Measurements from ENCODE around the gene RFTN1. TPM values are rescaled to one million over a fixed set of nuclear protein-coding genes. Genes with fewer than 3 reads are reported as not detected.

Gene RFTN1
- total and polyA plus RNA-seq, 12 donors: 8.3 to 35.7 (median 17.4) TPM

DNA sequence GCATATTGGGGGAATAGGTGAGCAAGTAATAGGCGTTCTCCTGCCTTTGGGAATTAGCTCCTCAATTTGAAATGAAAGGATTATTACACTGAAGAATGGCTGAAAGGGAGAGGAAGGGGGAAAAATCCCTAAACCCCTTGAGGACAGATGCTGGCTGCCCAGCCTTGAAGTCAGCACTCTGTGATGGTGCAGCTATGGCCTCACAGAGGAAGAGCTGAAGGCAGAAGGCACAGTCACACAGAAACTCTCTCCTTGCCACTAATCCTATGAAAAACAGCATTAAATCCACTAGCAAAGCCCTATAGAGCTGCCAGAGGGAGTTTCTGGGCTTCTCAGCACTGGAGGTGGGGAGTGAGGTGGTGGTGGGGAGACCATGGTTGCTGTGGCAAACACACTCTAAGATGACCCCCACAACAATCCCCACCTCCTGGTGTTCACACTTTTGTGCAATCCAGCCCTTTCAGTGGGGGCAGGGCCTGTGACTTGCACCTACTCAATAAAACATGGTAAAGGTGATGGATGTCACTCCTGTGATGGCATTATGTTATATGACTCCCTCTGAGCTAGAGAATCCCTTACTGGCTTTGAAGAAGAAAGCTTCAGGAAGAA lies 101.2 kb downstream of the RFTN1 start:
- no peak overlapping the region for H3K27ac ChIP-seq
- no peaks in the 10 kb centered on the region for H3K9me3 ChIP-seq (replicated peaks in 1 of 3)
- no peaks in the 10 kb centered on the region for H3K4me1 ChIP-seq (replicated peaks in 1 of 2)
- intact Hi-C loops (cut with DNase I): no loop called here
- H3K4me3 ChIP-seq: no peak overlapping the region
- no peaks in the 10 kb centered on the region for H3K36me3 ChIP-seq (replicated peaks in 1 of 2)
- TF ChIP-seq POLR2A (IDR thresholded peaks at IDR 0.05): no peak
- no peak for TF ChIP-seq CTCF (IDR thresholded peaks at IDR 0.05)
- H3K27me3 ChIP-seq: no peaks in the 10 kb centered on the region
- DNase-seq: no peak
- WGBS, 4 donors: 70 to 90% (median 87%) methylated on average over 1 of the region's 1 CpG

DNA sequence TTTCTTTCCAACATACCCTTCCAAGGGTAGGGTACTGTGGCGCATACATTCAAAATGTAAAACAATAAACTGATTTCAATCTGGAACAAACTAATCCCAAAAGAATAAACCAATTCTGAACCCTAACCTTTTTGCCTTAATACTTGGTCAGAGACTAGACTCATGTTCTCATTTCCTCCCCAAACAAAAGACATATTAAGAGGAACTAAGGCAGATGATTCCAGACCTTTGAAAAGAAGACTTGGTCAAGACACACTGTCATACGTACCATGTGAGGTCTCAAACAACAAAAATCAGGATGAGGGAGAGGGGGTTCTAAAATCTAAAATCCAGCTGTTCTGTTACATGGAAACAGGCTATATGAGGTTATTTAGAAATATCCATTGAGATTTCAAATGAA lies 102.1 kb downstream of the RFTN1 start:
- WGBS, 4 donors: 68 to 77% (median 75%) methylated on average over 2 of the region's 2 CpGs
- H3K4me1 ChIP-seq (replicated peaks in 1 of 2): no peaks in the 10 kb centered on the region
- H3K9me3 ChIP-seq (replicated peaks in 1 of 3): no peaks in the 10 kb centered on the region
- no peak for TF ChIP-seq CTCF (IDR thresholded peaks at IDR 0.05)
- TF ChIP-seq POLR2A (IDR thresholded peaks at IDR 0.05): no peak
- no peaks in the 10 kb centered on the region for H3K27me3 ChIP-seq
- H3K4me3 ChIP-seq: no peak overlapping the region
- intact Hi-C loops (cut with DNase I): no loop called here
- H3K27ac ChIP-seq: no peak overlapping the region
- no peaks in the 10 kb centered on the region for H3K36me3 ChIP-seq (replicated peaks in 1 of 2)
- no peak for DNase-seq

GRCh38 chr3:16410659-16411058 lies 102.8 kb downstream of the RFTN1 start:
- no peak overlapping the region for H3K4me3 ChIP-seq
- no peaks in the 10 kb centered on the region for H3K4me1 ChIP-seq (replicated peaks in 1 of 2)
- no peaks in the 10 kb centered on the region for H3K36me3 ChIP-seq (replicated peaks in 1 of 2)
- H3K27me3 ChIP-seq: no peaks in the 10 kb centered on the region
- intact Hi-C loops (cut with DNase I): no loop called here
- no peaks in the 10 kb centered on the region for H3K9me3 ChIP-seq (replicated peaks in 1 of 3)
- TF ChIP-seq CTCF (IDR thresholded peaks at IDR 0.05): no peak
- no peak for TF ChIP-seq POLR2A (IDR thresholded peaks at IDR 0.05)
- WGBS, 4 donors: 66 to 84% (median 76%) methylated on average over 3 of the region's 3 CpGs
- H3K27ac ChIP-seq: no peak overlapping the region
- no peak for DNase-seq

- intact Hi-C loops (cut with DNase I): no loop called here
- no peak for DNase-seq
- WGBS, 4 donors: 67 to 85% (median 81%) methylated on average over 4 to 6 of the region's 6 CpGs
- no peak for TF ChIP-seq CTCF (IDR thresholded peaks at IDR 0.05)
- TF ChIP-seq POLR2A (IDR thresholded peaks at IDR 0.05): no peak
- Histone ChIP-seq H3K27me3 (no peaks in the 10 kb centered on the region), H3K4me3 (no peak overlapping the region), H3K9me3 (replicated peaks in 1 of 3) (no peaks in the 10 kb centered on the region), H3K27ac (no peak overlapping the region), H3K36me3 (replicated peaks in 1 of 2) (no peaks in the 10 kb centered on the region), H3K4me1 (replicated peaks in 1 of 2) (no peaks in the 10 kb centered on the region)
Measured at GRCh38 chr3:16409032-16409431, 104.5 kb downstream of the RFTN1 start.
